ENCODE data around the gene RIPOR2. TPM values are rescaled to one million over a fixed set of nuclear protein-coding genes. Genes with fewer than 3 reads are reported as not detected.
A peak's percentile ranks its signal among the peaks of the same experiment; 100 is the strongest.

Gene RIPOR2
- polyA plus RNA-seq, 3 donors: 154 to 181 (median 179) TPM

DNA sequence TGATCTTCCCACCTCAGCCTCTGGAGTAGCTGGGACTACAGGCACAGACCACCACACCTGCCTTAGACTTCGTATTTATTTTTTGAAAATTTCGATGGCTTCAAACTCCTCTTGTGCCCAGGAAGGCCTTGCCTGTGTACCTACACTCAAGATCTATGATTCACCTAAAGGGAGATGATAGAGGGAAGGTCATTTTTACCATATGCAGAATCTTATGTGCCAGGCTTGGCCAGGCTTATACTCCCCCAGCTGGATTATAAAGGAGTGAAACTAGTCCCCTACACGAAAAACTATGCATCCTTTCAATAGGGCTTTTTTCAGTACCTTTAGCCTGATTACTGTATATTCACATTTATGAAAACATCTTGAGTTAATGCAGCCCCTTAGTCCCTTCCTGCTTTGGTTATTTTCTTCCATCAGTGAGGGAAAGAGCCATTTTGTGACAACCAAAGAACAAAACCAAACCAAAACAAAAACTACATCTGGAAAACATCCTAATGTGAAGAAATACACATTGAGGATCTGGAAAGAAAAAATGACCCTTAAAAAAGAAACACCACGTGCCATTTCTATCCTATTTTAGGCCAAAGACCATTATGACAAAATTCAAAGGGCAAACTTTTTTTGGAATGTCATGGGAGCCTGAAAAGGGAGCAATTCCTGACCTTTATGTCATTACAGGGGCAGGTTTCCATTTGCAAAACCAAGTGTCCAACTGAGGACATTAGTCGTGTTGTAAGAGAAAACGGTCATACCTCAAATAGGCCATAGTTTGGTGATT, 34.7 kb downstream of the RIPOR2 start:
- Mint-ChIP-seq H3K4me1 (peaks cover 69% of the 10 kb centered on the region), H3K27me3 (ENCODE audit: low read depth in 3 of 3) (no peaks in the 10 kb centered on the region), H3K27ac (peak overlapping the region; percentile 9 to 81 (median 61)), H3K9me3 (peaks cover 0 to 3% (median 2%) of the 10 kb centered on the region in 7 donors), H3K36me3 (peaks cover 75 to 88% of the 10 kb centered on the region in 2 donors), H3K4me3 (no peak overlapping the region)
- intact Hi-C loops (cut with micrococcal nuclease): no loop called here
- DNase-seq: no peak
- no peak overlapping the region for H3K9ac ChIP-seq (ENCODE audit: insufficient read depth, low read length, poor library complexity, severe bottlenecking)
- no peak overlapping the region for H3K4me3 ChIP-seq (replicated peaks in 1 of 3; ENCODE audit: low read depth in 2 of 3, low read length in 3 of 3)
- H2AFZ ChIP-seq (ENCODE audit: insufficient read depth, low read depth, low read length, poor library complexity, severe bottlenecking): no peak overlapping the region
- no peaks in the 10 kb centered on the region for H3K27me3 ChIP-seq (ENCODE audit: control insufficient read depth in 2 of 2, insufficient read depth in 2 of 2, low read length in 2 of 2)
- H3K27ac ChIP-seq (ENCODE audit: low read depth in 1 of 2, low read length in 2 of 2): peak overlapping the region in 1 of 2 donors; percentile 43
- TF ChIP-seq, protein P1, sequence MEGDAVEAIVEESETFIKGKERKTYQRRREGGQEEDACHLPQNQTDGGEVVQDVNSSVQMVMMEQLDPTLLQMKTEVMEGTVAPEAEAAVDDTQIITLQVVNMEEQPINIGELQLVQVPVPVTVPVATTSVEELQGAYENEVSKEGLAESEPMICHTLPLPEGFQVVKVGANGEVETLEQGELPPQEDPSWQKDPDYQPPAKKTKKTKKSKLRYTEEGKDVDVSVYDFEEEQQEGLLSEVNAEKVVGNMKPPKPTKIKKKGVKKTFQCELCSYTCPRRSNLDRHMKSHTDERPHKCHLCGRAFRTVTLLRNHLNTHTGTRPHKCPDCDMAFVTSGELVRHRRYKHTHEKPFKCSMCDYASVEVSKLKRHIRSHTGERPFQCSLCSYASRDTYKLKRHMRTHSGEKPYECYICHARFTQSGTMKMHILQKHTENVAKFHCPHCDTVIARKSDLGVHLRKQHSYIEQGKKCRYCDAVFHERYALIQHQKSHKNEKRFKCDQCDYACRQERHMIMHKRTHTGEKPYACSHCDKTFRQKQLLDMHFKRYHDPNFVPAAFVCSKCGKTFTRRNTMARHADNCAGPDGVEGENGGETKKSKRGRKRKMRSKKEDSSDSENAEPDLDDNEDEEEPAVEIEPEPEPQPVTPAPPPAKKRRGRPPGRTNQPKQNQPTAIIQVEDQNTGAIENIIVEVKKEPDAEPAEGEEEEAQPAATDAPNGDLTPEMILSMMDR (IDR thresholded peaks at IDR 0.05): no peak
- no peak overlapping the region for H3K4me2 ChIP-seq (replicated peaks; ENCODE audit: extremely low read depth, low read length, poor library complexity, severe bottlenecking)
- H4K20me1 ChIP-seq (ENCODE audit: insufficient read depth, low read length): peaks cover 100% of the 10 kb centered on the region
- no peaks in the 10 kb centered on the region for H3K9me3 ChIP-seq (replicated peaks in 1 of 2; ENCODE audit: control insufficient read depth in 1 of 2, insufficient read depth in 1 of 2, low read length in 2 of 2)
- peaks cover 33 to 84% of the 10 kb centered on the region in 2 donors for H3K36me3 ChIP-seq (replicated peaks in 1 of 2; ENCODE audit: control insufficient read depth in 1 of 2, insufficient read depth in 2 of 2, low read length in 2 of 2)
- WGBS (ENCODE audit: insufficient coverage): 90% methylated on average over 2 of the region's 6 CpGs
- H3K4me1 ChIP-seq (ENCODE audit: control insufficient read depth in 1 of 2, insufficient read depth in 2 of 2, low read length in 2 of 2): peaks cover 13 to 15% of the 10 kb centered on the region in 2 donors
- peaks cover 99% of the 10 kb centered on the region for H3K79me2 ChIP-seq (ENCODE audit: insufficient read depth, low read length)

GRCh38 chr6:24899997-24900325, 35.8 kb downstream of the RIPOR2 start:
- Histone ChIP-seq H3K4me1 (ENCODE audit: control insufficient read depth in 1 of 2, insufficient read depth in 2 of 2, low read length in 2 of 2) (peaks cover 12 to 13% of the 10 kb centered on the region in 2 donors), H3K9ac (ENCODE audit: insufficient read depth, low read length, poor library complexity, severe bottlenecking) (no peak overlapping the region), H3K27me3 (ENCODE audit: control insufficient read depth in 2 of 2, insufficient read depth in 2 of 2, low read length in 2 of 2) (no peaks in the 10 kb centered on the region), H3K79me2 (ENCODE audit: insufficient read depth, low read length) (peaks cover 98% of the 10 kb centered on the region), H3K36me3 (replicated peaks in 1 of 2; ENCODE audit: control insufficient read depth in 1 of 2, insufficient read depth in 2 of 2, low read length in 2 of 2) (peaks cover 36 to 79% of the 10 kb centered on the region in 2 donors), H2AFZ (ENCODE audit: insufficient read depth, low read depth, low read length, poor library complexity, severe bottlenecking) (no peak overlapping the region), H3K4me3 (replicated peaks in 1 of 3; ENCODE audit: low read depth in 2 of 3, low read length in 3 of 3) (no peak overlapping the region), H4K20me1 (ENCODE audit: insufficient read depth, low read length) (peaks cover 100% of the 10 kb centered on the region), H3K4me2 (replicated peaks; ENCODE audit: extremely low read depth, low read length, poor library complexity, severe bottlenecking) (no peak overlapping the region), H3K9me3 (replicated peaks in 1 of 2; ENCODE audit: control insufficient read depth in 1 of 2, insufficient read depth in 1 of 2, low read length in 2 of 2) (no peaks in the 10 kb centered on the region), H3K27ac (ENCODE audit: low read depth in 1 of 2, low read length in 2 of 2) (peak overlapping the region in 1 of 2 donors; percentile 65)
- DNase-seq: no peak
- peaks cover 74 to 88% of the 10 kb centered on the region in 2 donors for H3K36me3 Mint-ChIP-seq
- 67% methylated on average over 3 of the region's 6 CpGs for WGBS (ENCODE audit: insufficient coverage)
- H3K4me1 Mint-ChIP-seq: peaks cover 62% of the 10 kb centered on the region
- no peak overlapping the region for H3K4me3 Mint-ChIP-seq
- intact Hi-C loops (cut with micrococcal nuclease): no loop called here
- H3K27ac Mint-ChIP-seq: peak overlapping the region in 3 of 7 donors; percentile 36 to 69 (median 49)
- H3K9me3 Mint-ChIP-seq: peaks cover 0 to 3% (median 2%) of the 10 kb centered on the region in 7 donors
- TF ChIP-seq, protein P1 (IDR thresholded peaks at IDR 0.05): no peak
- no peaks in the 10 kb centered on the region for H3K27me3 Mint-ChIP-seq (ENCODE audit: low read depth in 3 of 3)

Data from CD14-positive monocyte (primary cell).